Fibroblast of skin of back (primary cell): Measurements from ENCODE around the gene DSG1. TPM values are rescaled to one million over a fixed set of nuclear protein-coding genes. Genes with fewer than 3 reads are reported as not detected.
"Not testable (repeated sequence)": the region's sequence is repeated elsewhere in the genome, so short reads cannot be mapped to it uniquely, and the experiment has no call there.

Source experiments
- DNase-seq: peaks from one replicate; pipeline ENCODE4 v3.0.0-alpha.2; 2013
- polyA plus RNA-seq, 2 experiments: library from polyadenylated mRNA; unstranded; fragments of 120-200 nt; gene quantifications; one replicate each; pipeline ENCODE4 v1.2.1, GENCODE V29; 2013; ENCODE audit not compliant: insufficient read length in 2 of 2

DSG1 gene
- not detected for polyA plus RNA-seq (2013, experiment 1 of 2; ENCODE audit: insufficient read length)
- polyA plus RNA-seq (2013, experiment 2 of 2; ENCODE audit: insufficient read length), result not detected

GRCh38 chr18:31317860-31318259, at the start of gene DSG1:
TSS of gene DSG1 (plus strand) at chr18:31318160. CDS start at chr18:31318301, 141 bp downstream.
- no peak for DNase-seq

- no peak for DNase-seq
These were observed 49.0 kb upstream of the DSG1 start for GRCh38 chr18:31268985-31269406.

- no peak for DNase-seq
These were observed 48.4 kb upstream of the DSG1 start for GRCh38 chr18:31269566-31269965.

GRCh38 chr18:31270578-31270977, 47.4 kb upstream of the DSG1 start:
- no peak for DNase-seq

GRCh38 chr18:31273812-31274527, 44.0 kb upstream of the DSG1 start:
- no peak for DNase-seq

- DNase-seq, result no peak
These were observed 43.0 kb upstream of the DSG1 start for GRCh38 chr18:31274931-31275330.

- DNase-seq, result no peak
These were observed 42.1 kb upstream of the DSG1 start for GRCh38 chr18:31275722-31276463.

GRCh38 chr18:31278609-31279071, 39.3 kb upstream of the DSG1 start:
- no peak for DNase-seq

GRCh38 chr18:31280502-31280901, 37.5 kb upstream of the DSG1 start:
- DNase-seq, result no peak

GRCh38 chr18:31281437-31281836, 36.5 kb upstream of the DSG1 start:
- no peak for DNase-seq

GRCh38 chr18:31289446-31289845, 28.5 kb upstream of the DSG1 start:
- not testable (repeated sequence) for DNase-seq

GRCh38 chr18:31291688-31292087, 26.3 kb upstream of the DSG1 start:
- DNase-seq, result no peak

- DNase-seq, result no peak
These were observed 23.7 kb upstream of the DSG1 start for GRCh38 chr18:31294199-31294747.

- no peak for DNase-seq
These were observed 20.7 kb upstream of the DSG1 start for GRCh38 chr18:31297248-31297647.

- no peak for DNase-seq
These were observed 16.7 kb upstream of the DSG1 start for GRCh38 chr18:31301201-31301655.

GRCh38 chr18:31302991-31303390, 15.0 kb upstream of the DSG1 start:
- no peak for DNase-seq

- no peak for DNase-seq
These were observed 14.2 kb upstream of the DSG1 start for GRCh38 chr18:31303771-31304170.

- DNase-seq, result no peak
These were observed 8.8 kb upstream of the DSG1 start for GRCh38 chr18:31309115-31309514.

GRCh38 chr18:31316974-31317373, 986 bp upstream of the DSG1 start:
- no peak for DNase-seq

- DNase-seq, result no peak
These were observed 3.8 kb downstream of the DSG1 start for GRCh38 chr18:31321719-31322118.

GRCh38 chr18:31325051-31325450, 7.1 kb downstream of the DSG1 start:
- peak; percentile 44 for DNase-seq

- DNase-seq, result no peak
These were observed 12.0 kb downstream of the DSG1 start for GRCh38 chr18:31329787-31330438.

- DNase-seq, result no peak
These were observed 25.5 kb downstream of the DSG1 start for GRCh38 chr18:31343454-31343853.
